HG03196 (cell line): ENCODE measurements around the gene PTPRQ.

ENCODE experiments used
- ATAC-seq: cut with Tn5 transposase; IDR thresholded peaks from one replicate; pipeline ENCODE4 v1.9.1; 2021; ENCODE audit not compliant: unreplicated experiment

Gene PTPRQ

GRCh38 chr12:80716696-80717469 lies 272.8 kb downstream of the PTPRQ start, which contains the start of gene MYF5:
MYF5 (plus strand) TSS chr12:80716912; CDS start chr12:80717064, 152 bp downstream.
- no peak for ATAC-seq

DNA sequence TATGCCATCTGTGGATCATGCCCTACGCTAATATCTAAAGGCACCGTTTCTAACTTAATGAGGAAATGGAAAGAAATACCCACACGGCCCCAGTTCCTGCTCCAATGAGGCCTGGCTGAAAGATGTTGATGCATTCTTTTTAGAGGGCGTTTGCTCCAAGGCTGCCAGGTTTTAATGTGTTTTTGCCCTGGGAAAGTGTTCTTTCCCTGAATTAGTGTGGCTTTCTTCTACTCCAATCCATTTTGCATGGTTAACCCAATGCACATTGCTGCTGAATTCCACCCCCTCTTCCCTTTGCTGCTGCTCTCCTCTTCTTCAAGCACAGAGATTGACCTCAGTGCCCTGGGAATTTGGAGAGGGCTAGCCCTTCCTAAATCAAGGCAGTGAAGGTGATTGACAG lies 273.8 kb downstream of the PTPRQ start:
- no peak for ATAC-seq

- ATAC-seq = no peak
These were observed 276.5 kb downstream of the PTPRQ start for GRCh38 chr12:80720516-80720915.

- no peak for ATAC-seq
These were observed 277.3 kb downstream of the PTPRQ start for GRCh38 chr12:80721326-80721725.
